GM23338 (cell line): ENCODE results near the gene PDGFC. TPM values are rescaled to one million over a fixed set of nuclear protein-coding genes. Genes with fewer than 3 reads are reported as not detected.
A peak's percentile ranks its signal among the peaks of the same experiment; 100 is the strongest.

Experiments
- ATAC-seq: fragments of 200-7000 bp; cut with Tn5 transposase; 3 replicates; pipeline ENCODE4 v1.9.1; 2020
- DNase-seq: peaks from one replicate; pipeline ENCODE4 v3.0.0-alpha.2; 2015; ENCODE audit warnings: low spot score
- H2AFZ ChIP-seq: fragments of 200-600 bp; sonication (generic); 2 replicates; pipeline ENCODE4 v1.8.0; 2016; ENCODE audit warnings: antibody characterized with exemption, mild to moderate bottlenecking, moderate library complexity
- H3F3A ChIP-seq: fragments of 200-600 bp; sonication (generic); replicated peaks from 2 replicates; pipeline ENCODE4 v1.8.0; 2017; ENCODE audit warnings: antibody characterized with exemption, mixed run types, low read depth
- H3K27ac ChIP-seq: fragments of 200-600 bp; sonication (generic); 2 replicates; pipeline ENCODE4 v1.6.1; 2016; ENCODE audit warnings: low read depth
- H3K27me3 ChIP-seq: fragments of 200-600 bp; sonication (generic); 2 replicates; pipeline ENCODE4 v1.8.0; 2016; ENCODE audit warnings: mild to moderate bottlenecking, mixed run types, moderate library complexity; ENCODE audit not compliant: insufficient read depth
- H3K36me3 ChIP-seq: fragments of 200-600 bp; sonication (generic); 2 replicates; pipeline ENCODE4 v1.8.0; 2016; ENCODE audit warnings: mild to moderate bottlenecking; ENCODE audit not compliant: insufficient read depth
- H3K4me1 ChIP-seq: fragments of 200-600 bp; sonication (generic); 2 replicates; pipeline ENCODE4 v1.8.0; 2016; ENCODE audit warnings: mild to moderate bottlenecking, moderate library complexity; ENCODE audit not compliant: insufficient read depth
- H3K4me2 ChIP-seq: fragments of 200-600 bp; sonication (generic); 2 replicates; pipeline ENCODE4 v1.7.1; 2017; ENCODE audit warnings: mixed run types
- H3K4me3 ChIP-seq: fragments of 200-600 bp; sonication (generic); 2 replicates; pipeline ENCODE4 v1.6.1; 2016; ENCODE audit warnings: mixed run types
- H3K79me2 ChIP-seq: fragments of 200-600 bp; sonication (generic); replicated peaks from 2 replicates; pipeline ENCODE4 v1.8.0; 2017; ENCODE audit warnings: mild to moderate bottlenecking; ENCODE audit not compliant: insufficient read depth
- H3K9me2 ChIP-seq: fragments of 200-600 bp; sonication (generic); 2 replicates; pipeline ENCODE4 v1.8.0; 2017; ENCODE audit not compliant: insufficient read depth
- H4K20me1 ChIP-seq: fragments of 200-600 bp; sonication (generic); replicated peaks from 2 replicates; pipeline ENCODE4 v1.8.0; 2017; ENCODE audit warnings: mild to moderate bottlenecking; ENCODE audit not compliant: insufficient read depth
- H3K27ac Mint-ChIP-seq: 2 replicates; pipeline ENCODE4 v1.8.0; 2020; ENCODE audit warnings: inconsistent platforms, mild to moderate bottlenecking, moderate library complexity, mixed read lengths
- H3K27me3 Mint-ChIP-seq: 3 replicates; pipeline ENCODE4 v1.8.0; 2022; ENCODE audit warnings: low read depth, mild to moderate bottlenecking, moderate library complexity, mixed read lengths, inconsistent platforms; ENCODE audit not compliant: insufficient read depth, poor library complexity
- H3K36me3 Mint-ChIP-seq: 3 replicates; pipeline ENCODE4 v1.8.0; 2021; ENCODE audit warnings: low read depth, mild to moderate bottlenecking, inconsistent platforms, moderate library complexity, mixed read lengths
- H3K4me1 Mint-ChIP-seq: 3 replicates; pipeline ENCODE4 v1.8.0; 2020; ENCODE audit warnings: mild to moderate bottlenecking, inconsistent platforms, mixed read lengths
- H3K4me3 Mint-ChIP-seq: 3 replicates; pipeline ENCODE4 v1.8.0; 2021; ENCODE audit warnings: moderate library complexity, mild to moderate bottlenecking, inconsistent platforms, mixed read lengths
- H3K9me3 Mint-ChIP-seq: 3 replicates; pipeline ENCODE4 v1.8.0; 2020; ENCODE audit warnings: moderate library complexity, mild to moderate bottlenecking, inconsistent platforms, mixed read lengths
- CTCF ChIP-seq, 2 experiments: fragments of 200-600 bp in 1 of 2; sonication (generic) in 1 of 2; conservative IDR thresholded peaks; 2 replicates each; pipeline versions ENCODE4 v1.5.1 to v1.6.1; 2016 to 2017; ENCODE audit warnings: antibody characterized with exemption in 2 of 2, low read depth in 2 of 2, mild to moderate bottlenecking in 2 of 2, moderate library complexity in 1 of 2
- ETS1 ChIP-seq: IDR thresholded peaks from 2 replicates; pipeline ENCODE4 v1.6.1; 2016; ENCODE audit warnings: antibody characterized with exemption
- EZH2phosphoT487 ChIP-seq: fragments of 200-600 bp; sonication (generic); IDR thresholded peaks from one replicate; pipeline ENCODE4 v1.8.1; 2018; ENCODE audit warnings: antibody characterized with exemption; ENCODE audit not compliant: unreplicated experiment
- NANOG ChIP-seq: IDR thresholded peaks from 2 replicates; pipeline ENCODE4 v1.6.1; 2016; ENCODE audit warnings: antibody characterized with exemption, borderline replicate concordance
- REST ChIP-seq: IDR thresholded peaks from one replicate; pipeline ENCODE4 v1.6.1; 2018; ENCODE audit warnings: antibody characterized with exemption; ENCODE audit not compliant: unreplicated experiment
- ZNF331 ChIP-seq: fragments of 250-450 bp; sonication (Bioruptor Pico); IDR thresholded peaks from 2 replicates; pipeline ENCODE4 v1.5.0; 2020; ENCODE audit warnings: low read depth, mild to moderate bottlenecking, moderate library complexity
- polyA plus RNA-seq: library from polyadenylated mRNA; unstranded; fragments of >200 nt; fragmentation: Nextera tagmentation; extraction: Ambion mirVana; gene quantifications from 2 replicates; pipeline ENCODE4 v1.2.1, GENCODE V29; 2016
- total RNA-seq: library from RNA; depleted of rRNA; stranded (reverse); fragments of >200 nt; shearing (Covaris generic); gene quantifications from 2 replicates; pipeline ENCODE4 v1.2.3, GENCODE V29; 2014

Gene PDGFC
- total and polyA plus RNA-seq, 2 experiments from 2014 or later = 1.3 to 3.4 TPM

GRCh38 chr4:156976147-156976546 lies 4.5 kb upstream of the PDGFC start:
- Mint-ChIP-seq H3K9me3 (no peaks in the 10 kb centered on the region), H3K27me3 (no peaks in the 10 kb centered on the region), H3K27ac (no peak overlapping the region), H3K36me3 (no peaks in the 10 kb centered on the region), H3K4me1 (peaks cover 6% of the 10 kb centered on the region; the same call in 2 of the 3 replicates), H3K4me3 (no peak overlapping the region)
- no peak for ATAC-seq
- H3F3A ChIP-seq = 0 out of 2 replicates have a peak, but pooled peaks cover 3% of the 10 kb centered on the region
- TF ChIP-seq ETS1 (no peak), REST (no peak)
- H2AFZ ChIP-seq = no peak overlapping the region
- no peak overlapping the region for H3K4me3 ChIP-seq
- no peaks in the 10 kb centered on the region for H3K9me2 ChIP-seq
- no peaks in the 10 kb centered on the region for H3K79me2 ChIP-seq
- no peak for DNase-seq
- peaks cover 22% of the 10 kb centered on the region for H3K4me1 ChIP-seq
- no peaks in the 10 kb centered on the region for H3K36me3 ChIP-seq
- H3K4me2 ChIP-seq = no peak overlapping the region
- no peaks in the 10 kb centered on the region for H4K20me1 ChIP-seq
- H3K27me3 ChIP-seq = peaks cover 14% of the 10 kb centered on the region; the same call in 1 of the 2 replicates
- no peak overlapping the region for H3K27ac ChIP-seq

- ATAC-seq (no peak), DNase-seq (no peak)
- Mint-ChIP-seq H3K4me3 (no peak overlapping the region), H3K27me3 (peaks cover 3% of the 10 kb centered on the region), H3K4me1 (peaks cover 6% of the 10 kb centered on the region; the same call in 2 of the 3 replicates), H3K27ac (no peak overlapping the region), H3K36me3 (no peaks in the 10 kb centered on the region), H3K9me3 (no peaks in the 10 kb centered on the region)
- H3K4me2 ChIP-seq = no peak overlapping the region
- H3K27ac ChIP-seq = no peak overlapping the region
- H3F3A ChIP-seq = 0 out of 2 replicates have a peak, but pooled peaks cover 3% of the 10 kb centered on the region
- no peak overlapping the region for H3K4me3 ChIP-seq
- no peaks in the 10 kb centered on the region for H3K9me2 ChIP-seq
- H3K4me1 ChIP-seq = peaks cover 22% of the 10 kb centered on the region
- 0 out of 2 replicates have a peak overlapping the region, but pooled peaks have one; percentile 28 for H2AFZ ChIP-seq
- H3K36me3 ChIP-seq = no peaks in the 10 kb centered on the region
- H3K27me3 ChIP-seq = peaks cover 14% of the 10 kb centered on the region; the same call in 1 of the 2 replicates
- H3K79me2 ChIP-seq = no peaks in the 10 kb centered on the region
- H4K20me1 ChIP-seq = no peaks in the 10 kb centered on the region
- no peak for TF ChIP-seq REST
- no peak for TF ChIP-seq CTCF (conservative IDR thresholded peaks at IDR 0.05; ENCODE audit: low read depth in 2 of 2)
- TF ChIP-seq ZNF331 (CRISPR knock-in tag) = no peak
- no peak for TF ChIP-seq EZH2phosphoT487
- no peak for TF ChIP-seq NANOG
Observed at GRCh38 chr4:156975686-156976085, 4.1 kb upstream of the PDGFC start.
